GM12891 (cell line): ENCODE measurements around the gene UBE3B.

Experiments used
- POLR2A ChIP-seq: IDR thresholded peaks from 2 replicates; pipeline ENCODE4 v1.6.1; 2011; ENCODE audit warnings: low read depth, low read length, control low read depth
- TAF1 ChIP-seq: IDR thresholded peaks from 2 replicates; pipeline ENCODE4 v1.6.1; 2011; ENCODE audit warnings: low read depth, low read length, control low read depth

DNA sequence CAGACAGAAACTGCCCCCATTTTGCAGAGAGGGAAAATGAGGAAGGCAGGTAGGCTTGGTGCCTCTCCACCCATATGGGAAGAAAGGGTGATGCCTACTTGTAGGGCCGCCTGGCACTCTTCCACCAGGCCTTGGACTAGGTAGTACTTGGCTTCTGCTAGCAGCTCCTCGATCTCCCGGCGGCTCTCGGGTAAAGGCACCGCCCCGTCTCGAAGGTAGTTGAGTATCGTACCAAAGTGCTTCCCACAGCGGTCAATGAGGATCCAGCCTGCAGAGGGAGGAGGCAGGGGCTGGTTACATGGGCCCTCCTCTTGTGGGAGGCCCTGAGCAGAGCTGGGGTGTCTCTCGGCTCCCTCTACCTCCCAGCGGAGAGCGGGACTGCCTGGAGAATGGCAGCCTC, 16.9 kb upstream of the UBE3B start:
- TF ChIP-seq POLR2A (no peak), TAF1 (no peak)
